ENCODE measurements around the gene RNPS1.

Gene RNPS1

DNA sequence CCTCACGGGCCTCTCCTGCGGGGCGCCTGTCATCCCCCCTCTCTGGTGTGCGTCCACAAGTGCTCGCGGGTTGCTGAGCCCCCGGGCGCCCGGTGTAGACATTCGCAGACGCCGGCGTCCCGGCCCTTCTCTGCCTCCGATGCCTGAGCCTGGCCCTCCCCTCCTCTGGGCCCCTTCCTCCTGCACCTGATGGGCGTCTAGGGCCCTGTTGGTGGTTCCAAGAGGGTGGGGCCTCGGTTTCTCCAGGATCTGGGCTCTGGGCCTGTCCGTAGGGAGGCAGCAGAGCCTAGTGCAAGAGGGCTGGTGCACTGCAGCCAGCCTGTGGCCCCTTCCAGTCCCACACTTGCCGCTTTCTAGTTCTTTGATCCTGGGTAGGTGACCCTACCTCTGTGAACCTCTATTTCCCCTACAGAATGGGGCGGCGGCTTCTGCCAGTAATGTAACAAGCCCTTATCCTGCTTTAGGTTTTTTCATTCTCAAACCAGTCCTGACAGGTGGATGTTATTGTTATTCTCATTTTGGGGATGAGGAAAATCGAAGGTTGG, 43.9 kb downstream of the RNPS1 start:
- peak overlapping the region; percentile 79 for H3K4me3 Mint-ChIP-seq
- H3K4me1 Mint-ChIP-seq: peaks cover 8% of the 10 kb centered on the region
- H3K36me3 Mint-ChIP-seq (ENCODE audit: insufficient read depth): peaks cover 3% of the 10 kb centered on the region
- H3K9me3 Mint-ChIP-seq: no peaks in the 10 kb centered on the region
- DNase-seq (ENCODE audit: low spot score in 2 of 2) (peak in 1 of 2 donors; percentile 23), ATAC-seq (replicated peaks; ENCODE audit: extremely low read depth, poor library complexity, severe bottlenecking) (peak; percentile 34)
- no peaks in the 10 kb centered on the region for H3K27me3 Mint-ChIP-seq
- H3K27ac Mint-ChIP-seq (ENCODE audit: low read depth): peak overlapping the region; percentile 33

DNA sequence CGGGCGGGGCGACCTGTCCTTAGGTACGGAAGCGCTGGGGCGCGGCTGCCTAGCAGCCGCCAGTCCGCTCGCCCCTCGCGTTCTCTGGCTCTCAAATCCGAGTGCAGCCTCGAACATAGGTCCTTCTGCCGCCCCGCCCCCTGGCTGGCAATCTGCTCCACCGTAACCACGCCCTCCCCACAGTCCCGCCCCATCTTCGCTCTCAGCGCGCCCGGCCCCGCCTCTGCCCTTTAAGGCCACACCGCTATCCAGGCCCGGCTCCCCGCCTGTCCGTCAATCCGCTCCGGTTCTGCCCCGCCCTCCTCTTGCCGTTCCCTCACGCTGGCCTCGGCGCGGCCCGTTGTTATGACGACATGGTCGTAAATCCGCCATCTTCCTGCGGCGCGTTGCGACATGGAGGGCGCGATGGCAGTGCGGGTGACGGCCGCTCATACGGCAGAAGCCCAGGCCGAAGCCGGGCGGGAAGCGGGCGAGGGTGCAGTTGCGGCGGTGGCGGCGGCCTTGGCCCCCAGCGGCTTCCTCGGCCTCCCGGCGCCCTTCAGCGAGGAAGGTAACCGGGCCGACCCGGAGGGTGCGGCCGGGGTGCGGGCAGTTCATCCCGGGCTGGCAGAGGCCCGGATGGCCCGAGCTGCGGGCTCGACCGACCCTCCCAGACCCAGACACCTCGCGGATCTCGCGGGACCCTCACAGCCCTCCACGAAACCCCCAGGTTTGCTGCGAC, 44.5 kb downstream of the RNPS1 start, which contains the start of gene E4F1:
Gene E4F1, plus strand, starts transcription at position 371 of the 721 bp plus-strand sequence. Its CDS starts 23 bp downstream, at position 394.
- ATAC-seq (replicated peaks; ENCODE audit: extremely low read depth, poor library complexity, severe bottlenecking) (peak; percentile 96), DNase-seq (ENCODE audit: low spot score in 2 of 2) (peak; percentile 97 to 98)
- Mint-ChIP-seq H3K9me3 (no peaks in the 10 kb centered on the region), H3K27me3 (no peaks in the 10 kb centered on the region), H3K27ac (ENCODE audit: low read depth) (peak within 1 kb of the TSS; percentile 33), H3K36me3 (ENCODE audit: insufficient read depth) (peaks cover 3% of the 10 kb centered on the region), H3K4me3 (peak within 1 kb of the TSS; percentile 79), H3K4me1 (peaks cover 8% of the 10 kb centered on the region)

DNA sequence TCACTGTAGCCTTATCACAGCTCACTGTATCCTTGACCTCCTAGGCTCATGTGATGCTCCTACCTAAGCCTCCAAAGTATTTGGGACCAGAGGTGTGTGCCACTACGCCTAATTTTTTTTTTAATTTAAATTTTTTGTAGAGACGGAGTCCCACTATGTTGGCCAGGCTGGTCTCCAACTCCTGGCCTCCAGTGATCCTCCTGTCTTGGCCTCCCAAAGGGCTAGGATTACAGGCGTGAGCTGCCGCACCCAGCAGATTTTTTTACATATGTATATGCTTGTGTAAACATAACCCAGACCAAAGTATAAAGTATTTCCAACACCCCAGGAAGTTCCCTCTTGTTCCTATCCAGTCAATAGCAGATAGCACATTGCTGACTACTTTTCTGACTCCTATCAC, 51.6 kb downstream of the RNPS1 start:
- H3K27me3 Mint-ChIP-seq: no peaks in the 10 kb centered on the region
- H3K27ac Mint-ChIP-seq (ENCODE audit: low read depth): peak overlapping the region; percentile 68

GRCh38 chr16:2214719-2214968, 53.3 kb downstream of the RNPS1 start, which contains the start of gene PGP:
TSS of gene PGP (minus strand) at chr16:2214840. CDS start at chr16:2214777, 63 bp downstream.
- DNase-seq (ENCODE audit: low spot score in 2 of 2): no peak
- no peaks in the 10 kb centered on the region for H3K27me3 Mint-ChIP-seq
- H3K4me3 Mint-ChIP-seq: peak within 1 kb of the TSS; percentile 81
- peaks cover 6% of the 10 kb centered on the region for H3K4me1 Mint-ChIP-seq
- ATAC-seq (replicated peaks; ENCODE audit: extremely low read depth, poor library complexity, severe bottlenecking): peak; percentile 96
- no peaks in the 10 kb centered on the region for H3K9me3 Mint-ChIP-seq
- peak within 1 kb of the TSS; percentile 68 for H3K27ac Mint-ChIP-seq (ENCODE audit: low read depth)
- H3K36me3 Mint-ChIP-seq (ENCODE audit: insufficient read depth): peaks cover 10% of the 10 kb centered on the region

More for the DNA sequence above, 51.6 kb downstream of the RNPS1 start:
- peaks cover 10% of the 10 kb centered on the region for H3K36me3 Mint-ChIP-seq (ENCODE audit: insufficient read depth)
- ATAC-seq (replicated peaks; ENCODE audit: extremely low read depth, poor library complexity, severe bottlenecking): no peak
- no peak for DNase-seq (ENCODE audit: low spot score in 2 of 2)
- H3K4me1 Mint-ChIP-seq: peaks cover 6% of the 10 kb centered on the region
- peak overlapping the region; percentile 81 for H3K4me3 Mint-ChIP-seq
- H3K9me3 Mint-ChIP-seq: no peaks in the 10 kb centered on the region

GRCh38 chr16:2213817-2214718, 53.9 kb downstream of the RNPS1 start:
- Mint-ChIP-seq H3K4me3 (peak overlapping the region; percentile 81), H3K36me3 (ENCODE audit: insufficient read depth) (peaks cover 10% of the 10 kb centered on the region), H3K27me3 (no peaks in the 10 kb centered on the region), H3K9me3 (no peaks in the 10 kb centered on the region), H3K27ac (ENCODE audit: low read depth) (peak overlapping the region; percentile 68), H3K4me1 (peaks cover 6% of the 10 kb centered on the region)
- ATAC-seq (replicated peaks; ENCODE audit: extremely low read depth, poor library complexity, severe bottlenecking) (no peak), DNase-seq (ENCODE audit: low spot score in 2 of 2) (no peak)

DNA sequence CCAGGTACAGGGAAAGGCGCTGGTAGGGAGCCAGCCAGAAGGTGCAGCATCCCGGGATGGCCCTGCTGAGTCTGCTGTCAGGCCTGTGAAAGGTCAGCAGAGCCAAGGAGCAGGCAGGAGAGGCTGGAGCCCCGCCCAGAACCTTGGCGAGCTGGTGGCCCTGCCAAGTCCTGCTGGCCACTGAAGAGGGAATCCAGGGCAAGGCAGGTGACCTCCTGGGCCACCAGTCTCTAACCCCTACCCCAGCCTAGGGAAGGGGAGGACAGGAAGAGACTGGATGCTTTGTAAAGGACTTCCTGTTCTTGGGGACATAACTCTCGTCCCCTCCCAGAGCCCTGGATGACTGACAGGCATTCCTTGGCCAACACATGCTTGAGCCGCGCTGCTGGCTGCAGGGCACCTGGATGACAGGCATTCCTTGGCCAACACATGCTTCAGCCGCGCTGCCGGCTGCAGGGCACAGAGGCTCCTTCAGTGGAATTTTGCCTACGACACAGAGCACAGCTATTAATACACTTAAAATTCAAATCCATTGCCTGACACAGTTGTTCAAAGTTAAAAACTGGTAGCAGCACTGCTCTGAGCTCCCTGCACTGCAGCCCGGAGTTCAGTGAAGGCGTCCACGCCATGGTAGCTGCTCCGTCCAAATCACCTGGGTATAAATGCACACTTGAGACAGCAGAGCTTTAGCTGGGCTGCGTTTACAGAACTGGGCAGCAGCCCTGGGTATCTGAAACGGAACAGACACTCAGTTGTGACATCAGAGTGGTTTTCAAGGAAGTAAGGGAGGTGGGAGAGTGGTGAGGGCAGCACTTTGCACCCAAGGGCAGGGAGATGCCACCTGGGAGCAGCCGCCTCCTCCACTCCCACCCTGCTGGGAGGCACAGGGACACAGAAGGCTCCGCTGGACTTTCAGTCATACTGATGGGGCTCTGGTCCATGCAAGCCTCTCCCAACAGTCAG, 55.3 kb downstream of the RNPS1 start:
- H3K36me3 Mint-ChIP-seq (ENCODE audit: insufficient read depth): peaks cover 14% of the 10 kb centered on the region
- DNase-seq (ENCODE audit: low spot score in 2 of 2) (no peak), ATAC-seq (replicated peaks; ENCODE audit: extremely low read depth, poor library complexity, severe bottlenecking) (no peak)
- H3K9me3 Mint-ChIP-seq: no peaks in the 10 kb centered on the region
- peaks cover 6% of the 10 kb centered on the region for H3K4me1 Mint-ChIP-seq
- no peak overlapping the region for H3K27ac Mint-ChIP-seq (ENCODE audit: low read depth)
- no peaks in the 10 kb centered on the region for H3K27me3 Mint-ChIP-seq
- H3K4me3 Mint-ChIP-seq: peak overlapping the region; percentile 60

DNA sequence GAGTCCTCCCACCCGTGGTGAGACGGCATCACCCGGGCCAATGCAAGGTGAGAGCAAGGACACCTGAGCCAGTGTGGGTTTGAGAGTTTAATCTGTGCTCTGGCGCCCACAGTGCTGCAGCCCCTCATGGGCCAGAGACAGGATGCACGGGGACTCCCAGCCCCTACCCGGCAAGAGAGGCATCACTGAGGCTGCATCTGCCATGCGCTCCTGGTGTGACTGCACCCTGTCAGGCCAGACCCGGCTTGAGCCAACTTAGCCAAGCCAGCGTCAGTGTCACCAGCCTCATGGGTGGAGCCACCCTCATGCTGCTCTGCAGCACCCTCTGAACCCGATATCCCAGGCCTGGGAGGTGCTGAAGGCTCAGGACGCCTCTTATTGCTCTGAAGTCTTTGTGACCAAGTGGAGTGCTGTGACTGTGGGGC, 56.0 kb downstream of the RNPS1 start:
- no peak overlapping the region for H3K4me3 Mint-ChIP-seq
- peaks cover 18% of the 10 kb centered on the region for H3K36me3 Mint-ChIP-seq (ENCODE audit: insufficient read depth)
- no peak for DNase-seq (ENCODE audit: low spot score in 2 of 2)
- no peak overlapping the region for H3K27ac Mint-ChIP-seq (ENCODE audit: low read depth)
- H3K27me3 Mint-ChIP-seq: no peaks in the 10 kb centered on the region
- ATAC-seq (replicated peaks; ENCODE audit: extremely low read depth, poor library complexity, severe bottlenecking): no peak
- peaks cover 6% of the 10 kb centered on the region for H3K4me1 Mint-ChIP-seq
- H3K9me3 Mint-ChIP-seq: no peaks in the 10 kb centered on the region

DNA sequence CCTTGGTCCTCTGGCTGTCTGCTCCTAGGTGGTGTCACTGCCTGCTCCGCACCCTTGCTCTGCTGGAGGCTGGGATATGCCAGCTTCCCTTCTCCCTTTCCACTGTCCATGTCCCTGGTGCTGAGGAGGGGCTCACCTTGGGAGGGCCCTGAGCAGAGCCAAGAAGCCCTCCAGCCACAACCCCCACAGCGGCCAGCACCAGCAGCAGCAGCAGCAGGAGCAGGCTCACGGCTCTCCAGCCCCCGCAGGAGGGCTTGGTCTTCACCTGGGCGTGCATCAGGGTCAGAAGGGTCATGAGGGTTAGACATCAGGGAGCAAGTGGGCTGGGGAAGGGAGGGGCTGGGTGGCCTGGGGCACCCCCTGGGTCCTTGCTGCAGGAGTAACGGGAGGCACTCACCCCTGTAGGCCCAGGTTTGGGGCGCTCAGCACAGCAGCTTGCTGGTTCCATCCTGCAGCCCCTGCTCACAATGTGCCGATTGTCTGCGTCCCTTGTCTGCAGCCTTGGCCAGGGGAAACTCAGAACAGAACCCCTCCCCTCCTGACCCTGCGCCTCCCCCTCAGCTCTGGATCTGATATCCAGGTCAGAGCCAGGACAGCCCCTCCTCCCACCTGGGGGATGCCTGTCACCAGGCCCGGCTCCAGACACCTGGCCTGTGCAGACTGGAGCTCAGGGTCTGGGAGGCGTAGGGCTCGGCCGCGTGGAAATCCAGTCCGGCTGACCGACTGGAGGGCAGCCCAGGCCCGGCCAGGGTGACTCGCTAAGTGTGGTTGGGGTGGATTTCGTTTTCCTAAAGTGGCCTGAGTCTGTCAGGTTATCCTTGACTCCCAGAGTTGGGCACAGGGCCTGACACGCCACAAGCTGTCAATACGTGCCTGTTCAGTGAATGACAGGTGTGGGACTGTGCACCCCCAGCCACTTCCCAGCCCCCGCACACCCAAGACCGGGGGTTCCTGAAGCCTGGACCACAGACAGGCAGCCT, 57.2 kb downstream of the RNPS1 start, which contains the start of gene BRICD5:
Gene BRICD5, minus strand, starts transcription at position 478 of the 980 bp plus-strand sequence. Its CDS starts 30 bp downstream, at position 448.
- H3K27ac Mint-ChIP-seq (ENCODE audit: low read depth): no peak within 1 kb of the TSS
- H3K4me1 Mint-ChIP-seq: peaks cover 13% of the 10 kb centered on the region
- no peaks in the 10 kb centered on the region for H3K9me3 Mint-ChIP-seq
- DNase-seq (ENCODE audit: low spot score in 2 of 2) (no peak), ATAC-seq (replicated peaks; ENCODE audit: extremely low read depth, poor library complexity, severe bottlenecking) (no peak)
- H3K4me3 Mint-ChIP-seq: no peak within 1 kb of the TSS
- peaks cover 21% of the 10 kb centered on the region for H3K36me3 Mint-ChIP-seq (ENCODE audit: insufficient read depth)
- H3K27me3 Mint-ChIP-seq: no peaks in the 10 kb centered on the region

GRCh38 chr16:2210009-2210332, 58.0 kb downstream of the RNPS1 start:
- peaks cover 21% of the 10 kb centered on the region for H3K36me3 Mint-ChIP-seq (ENCODE audit: insufficient read depth)
- H3K9me3 Mint-ChIP-seq: no peaks in the 10 kb centered on the region
- peaks cover 13% of the 10 kb centered on the region for H3K4me1 Mint-ChIP-seq
- ATAC-seq (replicated peaks; ENCODE audit: extremely low read depth, poor library complexity, severe bottlenecking) (no peak), DNase-seq (ENCODE audit: low spot score in 2 of 2) (no peak)
- no peaks in the 10 kb centered on the region for H3K27me3 Mint-ChIP-seq
- no peak overlapping the region for H3K4me3 Mint-ChIP-seq
- H3K27ac Mint-ChIP-seq (ENCODE audit: low read depth): no peak overlapping the region

DNA sequence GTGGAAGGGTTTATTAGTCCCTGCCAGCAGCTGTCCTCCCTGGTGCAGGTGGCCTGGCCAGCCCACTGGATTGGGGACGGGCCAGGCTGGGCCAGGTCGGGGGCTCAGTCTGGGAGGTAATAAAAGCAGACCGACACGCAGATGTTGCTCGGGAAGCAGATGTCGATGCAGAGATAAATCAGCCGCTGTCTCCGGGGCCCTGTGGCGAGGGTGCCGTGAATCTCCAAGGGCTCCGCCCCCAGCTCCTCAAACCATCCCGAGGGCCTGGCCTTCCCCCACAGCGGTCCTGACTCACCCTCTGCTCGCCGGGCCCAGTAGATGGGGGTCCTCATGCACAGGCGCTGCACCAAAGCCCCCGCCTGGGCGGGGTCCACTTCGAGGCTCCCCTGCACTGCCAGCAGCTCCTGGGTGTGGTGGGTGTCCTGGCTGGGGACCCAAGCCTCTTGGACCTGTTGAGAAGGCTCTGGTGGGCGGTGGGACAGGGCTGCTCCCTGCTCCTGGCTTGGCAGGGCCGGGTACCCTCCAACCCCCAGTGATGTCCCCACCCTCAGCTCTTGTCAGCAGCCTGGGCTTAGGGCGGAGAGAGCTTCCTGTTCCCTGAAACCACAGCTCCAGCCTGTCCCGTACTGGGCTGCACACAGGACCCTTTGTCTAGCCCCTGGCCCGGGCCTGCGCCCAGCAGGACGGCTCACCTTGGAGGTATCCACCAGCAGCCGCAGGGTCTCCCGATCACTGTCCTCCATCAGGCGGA, 58.5 kb downstream of the RNPS1 start:
- ATAC-seq (replicated peaks; ENCODE audit: extremely low read depth, poor library complexity, severe bottlenecking) (no peak), DNase-seq (ENCODE audit: low spot score in 2 of 2) (no peak)
- Mint-ChIP-seq H3K27ac (ENCODE audit: low read depth) (no peak overlapping the region), H3K4me3 (no peak overlapping the region), H3K4me1 (peaks cover 17% of the 10 kb centered on the region), H3K27me3 (no peaks in the 10 kb centered on the region), H3K9me3 (no peaks in the 10 kb centered on the region), H3K36me3 (ENCODE audit: insufficient read depth) (peaks cover 22% of the 10 kb centered on the region)

All from central memory CD8-positive, alpha-beta T cell (primary cell).